IMR-90 (cell line): ENCODE measurements around the gene RBPJ. TPM values are rescaled to one million over a fixed set of nuclear protein-coding genes. Genes with fewer than 3 reads are reported as not detected.

ENCODE experiments used
- ATAC-seq: fragments of 200-7000 bp; cut with Tn5 transposase; 2 replicates; pipeline ENCODE4 v1.9.1; 2020; ENCODE audit warnings: low read depth, mild to moderate bottlenecking, moderate library complexity
- BruUV-seq: library from RNA; stranded (reverse); fragments of 400-500 nt; replicated peaks from 2 replicates; lab custom pipeline; 2021; lab: Mats Ljungman, UMichigan
- CTCF ChIA-PET: fragments of 300-600 bp; formaldehyde crosslinking; extraction: SDS; loops from one replicate; lab custom pipeline; 2021; ENCODE audit warnings: antibody characterized with exemption; lab: Yijun Ruan, JAX
- POLR2A ChIA-PET: fragments of 300-600 bp; sonication (Branson Sonifier 250); formaldehyde crosslinking; loops from one replicate; lab custom pipeline; 2022; ENCODE audit warnings: antibody characterized with exemption; ENCODE audit not compliant: unreplicated experiment; lab: Charles Lee
- DNase-seq: peaks from one replicate; pipeline ENCODE4 v3.0.0; 2013
- H2AFZ ChIP-seq: replicated peaks from 2 replicates; pipeline ENCODE3; 2013; ENCODE audit warnings: low read length, mild to moderate bottlenecking; ENCODE audit not compliant: poor library complexity
- H2AK5ac ChIP-seq: 2 replicates; pipeline ENCODE4 v1.6.1; 2013; ENCODE audit warnings: low read depth, low read length, inconsistent platforms
- H2AK9ac ChIP-seq: replicated peaks from 2 replicates; pipeline ENCODE3; 2013; ENCODE audit warnings: mild to moderate bottlenecking, low read depth, low read length, moderate library complexity; ENCODE audit not compliant: poor library complexity
- H2BK120ac ChIP-seq: 2 replicates; pipeline ENCODE4 v1.6.1; 2013; ENCODE audit warnings: low read depth, low read length, inconsistent platforms
- H2BK15ac ChIP-seq: 3 replicates; pipeline ENCODE4 v1.6.1; 2013; ENCODE audit warnings: low read depth, low read length, inconsistent platforms
- H2BK20ac ChIP-seq: 2 replicates; pipeline ENCODE4 v1.6.1; 2013; ENCODE audit warnings: low read depth, mild to moderate bottlenecking, inconsistent platforms, low read length, moderate library complexity
- H2BK5ac ChIP-seq: 2 replicates; pipeline ENCODE4 v1.6.1; 2013; ENCODE audit warnings: mild to moderate bottlenecking, low read depth, low read length, inconsistent platforms; ENCODE audit not compliant: poor library complexity, severe bottlenecking
- H3K14ac ChIP-seq: replicated peaks from 2 replicates; pipeline ENCODE4 v1.6.1; 2013; ENCODE audit warnings: low read depth, low read length, inconsistent platforms
- H3K18ac ChIP-seq: 2 replicates; pipeline ENCODE4 v1.6.1; 2013; ENCODE audit warnings: low read depth, low read length, control low read depth
- H3K23ac ChIP-seq: 2 replicates; pipeline ENCODE4 v1.6.1; 2013; ENCODE audit warnings: low read depth, low read length, inconsistent platforms
- H3K27ac ChIP-seq: 2 replicates; pipeline ENCODE4 v1.5.1; 2013; ENCODE audit warnings: mild to moderate bottlenecking, control low read depth, low read length; ENCODE audit not compliant: insufficient read depth
- H3K27me3 ChIP-seq: 2 replicates; pipeline ENCODE4 v1.6.1; 2013; ENCODE audit warnings: low read length; ENCODE audit not compliant: control insufficient read depth, insufficient read depth
- H3K36me3 ChIP-seq: 2 replicates; pipeline ENCODE4 v1.6.1; 2013; ENCODE audit warnings: low read length, mixed read lengths; ENCODE audit not compliant: control insufficient read depth, insufficient read depth
- H3K4ac ChIP-seq: 2 replicates; pipeline ENCODE4 v1.6.1; 2013; ENCODE audit warnings: low read depth, low read length, inconsistent platforms
- H3K4me1 ChIP-seq: 2 replicates; pipeline ENCODE4 v1.6.1; 2013; ENCODE audit warnings: low read length, mixed read lengths; ENCODE audit not compliant: control insufficient read depth, insufficient read depth
- H3K4me2 ChIP-seq: 2 replicates; pipeline ENCODE4 v1.6.1; 2013; ENCODE audit warnings: low read depth, mild to moderate bottlenecking, control low read depth, low read length, moderate library complexity
- H3K4me3 ChIP-seq: 2 replicates; pipeline ENCODE4 v1.5.1; 2013; ENCODE audit warnings: low read depth, mild to moderate bottlenecking, control low read depth, low read length, moderate library complexity; ENCODE audit not compliant: insufficient read depth
- H3K56ac ChIP-seq: 2 replicates; pipeline ENCODE4 v1.6.1; 2013; ENCODE audit warnings: low read length, inconsistent platforms; ENCODE audit not compliant: insufficient read depth; ENCODE audit errors: extremely low read depth
- H3K79me1 ChIP-seq, 2 experiments: 2 replicates each; pipeline ENCODE4 v1.6.1; 2013; ENCODE audit warnings: low read length in 2 of 2, inconsistent platforms in 1 of 2, low read depth in 1 of 2
- H3K9ac ChIP-seq: 2 replicates; pipeline ENCODE4 v1.6.1; 2013; ENCODE audit warnings: low read depth, low read length, control low read depth
- H3K9me1 ChIP-seq: 2 replicates; pipeline ENCODE4 v1.6.1; 2013; ENCODE audit warnings: low read length, inconsistent platforms; ENCODE audit not compliant: insufficient read depth
- H3K9me3 ChIP-seq: 2 replicates; pipeline ENCODE4 v1.6.1; 2013; ENCODE audit warnings: low read length; ENCODE audit not compliant: control insufficient read depth, insufficient read depth
- H4K20me1 ChIP-seq: 2 replicates; pipeline ENCODE4 v1.6.1; 2013; ENCODE audit warnings: low read length, inconsistent platforms; ENCODE audit not compliant: insufficient read depth
- H4K5ac ChIP-seq: 2 replicates; pipeline ENCODE4 v1.6.1; 2013; ENCODE audit warnings: mild to moderate bottlenecking, low read depth, low read length, control low read depth
- H4K8ac ChIP-seq, 2 experiments: 2 replicates each; pipeline ENCODE4 v1.6.1; 2013; ENCODE audit warnings: low read depth in 2 of 2, low read length in 2 of 2, control low read depth in 1 of 2, inconsistent platforms in 1 of 2
- H4K91ac ChIP-seq: 2 replicates; pipeline ENCODE4 v1.6.1; 2013; ENCODE audit warnings: low read depth, low read length, inconsistent platforms; ENCODE audit not compliant: insufficient read depth
- BHLHE40 ChIP-seq: fragments of 150-350 bp; IDR thresholded peaks from 2 replicates; pipeline ENCODE4 v1.6.1; 2016; ENCODE audit warnings: mild to moderate bottlenecking, low read depth, low read length
- CEBPB ChIP-seq: IDR thresholded peaks from 2 replicates; pipeline ENCODE4 v1.6.1; 2012; ENCODE audit warnings: low read depth, low read length, improper control_type of control experiment
- CTCF ChIP-seq: conservative IDR thresholded peaks from 2 replicates; pipeline ENCODE4 v1.5.1; 2012; ENCODE audit warnings: mild to moderate bottlenecking, low read depth, low read length, improper control_type of control experiment
- FOS ChIP-seq: fragments of 150-350 bp; IDR thresholded peaks from 2 replicates; pipeline ENCODE4 v1.6.1; 2016; ENCODE audit warnings: low read depth, low read length
- MXI1 ChIP-seq: IDR thresholded peaks from 2 replicates; pipeline ENCODE4 v1.6.1; 2012; ENCODE audit warnings: low read depth, mild to moderate bottlenecking, low read length, moderate library complexity, borderline replicate concordance
- RAD21 ChIP-seq: IDR thresholded peaks from 2 replicates; pipeline ENCODE4 v1.6.1; 2012; ENCODE audit warnings: low read length, improper control_type of control experiment
- SMC3 ChIP-seq: fragments of 150-350 bp; IDR thresholded peaks from 2 replicates; pipeline ENCODE4 v1.6.1; 2016; ENCODE audit warnings: low read depth, mild to moderate bottlenecking, antibody characterized with exemption, low read length, moderate library complexity
- whole genome bisulfite sequencing, 2 experiments: methylation state at CpG; one replicate each; pipeline versions ENCODE4 v1.1.5 to v1.1.7; 2013; ENCODE audit warnings: missing lambda C conversion rate in 2 of 2; ENCODE audit not compliant: insufficient read length in 1 of 2; ENCODE audit errors: extremely low coverage in 2 of 2; 5-methylcytosine and 5-hydroxymethylcytosine counted together
- dilution Hi-C: fragments of 300-500 bp; cut with HindIII; formaldehyde crosslinking; loops from one replicate; pipeline ENCODE4 v1.14.3; 2018; ENCODE audit warnings: low sequenced_read_pairs; ENCODE audit not compliant: unreplicated experiment
- in situ Hi-C: fragments of 300-500 bp; cut with MboI; formaldehyde crosslinking; loops from 3 replicates; pipeline ENCODE4 v1.14.3; 2019; ENCODE audit warnings: low sequenced_read_pairs, inconsistent platforms, mixed read lengths
- intact Hi-C: fragments of 100-400 bp; cut with micrococcal nuclease; formaldehyde crosslinking; loops from 2 replicates; pipeline ENCODE4 v1.10.0; 2022
- polyA plus RNA-seq, 3 experiments: library from polyadenylated mRNA; depleted of rRNA; stranded (reverse); fragments of >200 nt; gene quantifications; 2 replicates each; pipeline ENCODE4 v1.2.3, GENCODE V29; 2012; ENCODE audit warnings: low replicate concordance in 1 of 3
- total RNA-seq: library from RNA; depleted of rRNA; stranded (reverse); fragments of >200 nt; gene quantifications from 2 replicates; pipeline ENCODE4 v1.2.3, GENCODE V29; 2012

Gene RBPJ
- total and polyA plus RNA-seq, 2 of the 4 experiments (the other 2 are of a cell fraction) = 50.3 to 148 TPM

- no peak for TF ChIP-seq BHLHE40
Measured at GRCh38 chr4:26298198-26298947, 22.4 kb upstream of the RBPJ start (continued).

GRCh38 chr4:26299254-26299882 lies 21.4 kb upstream of the RBPJ start:
- no peak overlapping the region; the same call in 1 of the 2 replicates for H3K18ac ChIP-seq
- H3K14ac ChIP-seq = no peak overlapping the region
- CTCF ChIA-PET = no interaction called here
- no peak overlapping the region for H4K5ac ChIP-seq
- no peak overlapping the region for H2BK5ac ChIP-seq
- no peaks in the 10 kb centered on the region for H4K20me1 ChIP-seq
- POLR2A ChIA-PET = no interaction called here
- peak overlapping the region; percentile 81; the same call in 1 of the 2 replicates for H3K4ac ChIP-seq
- no peak for ATAC-seq
- no peaks in the 10 kb centered on the region for H3K36me3 ChIP-seq
- no peak for DNase-seq
- no peaks in the 10 kb centered on the region for H3K79me1 ChIP-seq
- H3K27ac ChIP-seq = no peak overlapping the region
- peak overlapping the region; percentile 78; the same call in 1 of the 2 replicates for H2BK20ac ChIP-seq
- no peak overlapping the region for H3K4me3 ChIP-seq
- peaks cover 5% of the 10 kb centered on the region; the same call in 1 of the 2 replicates for H3K4me1 ChIP-seq
- no peak overlapping the region for H3K4me2 ChIP-seq
- intact Hi-C loops (no loop called here), in situ Hi-C loops (no loop called here), dilution Hi-C loops (no loop called here)
- TF ChIP-seq SMC3 (no peak), MXI1 (no peak), RAD21 (no peak), CTCF (no peak), CEBPB (no peak), FOS (no peak)
- peak overlapping the region; percentile 37; the same call in 1 of the 3 replicates for H2BK15ac ChIP-seq
- WGBS, 2 experiments = no CpG with 5 or more reads among the region's 9 CpGs
- 0 out of 2 replicates have a peak overlapping the region, but pooled peaks have one; percentile 24 for H2AK5ac ChIP-seq
- BruUV-seq = no TSS peak
- no peak overlapping the region for H3K9ac ChIP-seq
- no peak overlapping the region for H3K23ac ChIP-seq
- no peak overlapping the region for H2AK9ac ChIP-seq
- no peak overlapping the region for H3K56ac ChIP-seq
- no peak overlapping the region for H2AFZ ChIP-seq
- H4K91ac ChIP-seq = 0 out of 2 replicates have a peak overlapping the region, but pooled peaks have one; percentile 30
- no peaks in the 10 kb centered on the region for H3K27me3 ChIP-seq
- H4K8ac ChIP-seq = peak overlapping the region in 1 of 2 experiments; percentile 17; a peak in 1 of 4 replicates
- peak overlapping the region; percentile 95 for H2BK120ac ChIP-seq
- no peaks in the 10 kb centered on the region for H3K9me3 ChIP-seq
- peaks cover 3% of the 10 kb centered on the region; the same call in 1 of the 2 replicates for H3K9me1 ChIP-seq
